GM18511 (cell line): ENCODE data around the gene TRAM2.
"Not testable (repeated sequence)": the region's sequence is repeated elsewhere in the genome, so short reads cannot be mapped to it uniquely, and the experiment has no call there.

ENCODE experiments used
- ATAC-seq: cut with Tn5 transposase; IDR thresholded peaks from one replicate; pipeline ENCODE4 v1.9.1; 2021; ENCODE audit warnings: mild to moderate bottlenecking, moderate library complexity; ENCODE audit not compliant: unreplicated experiment

TRAM2 gene

GRCh38 chr6:52497652-52498408, 79.0 kb downstream of the TRAM2 start:
- ATAC-seq = peak; percentile 90

GRCh38 chr6:52496631-52497030, 80.2 kb downstream of the TRAM2 start:
- ATAC-seq = no peak

- no peak for ATAC-seq
These were observed 80.9 kb downstream of the TRAM2 start for GRCh38 chr6:52495922-52496321.

GRCh38 chr6:52494298-52495072, 82.4 kb downstream of the TRAM2 start:
- no peak for ATAC-seq

GRCh38 chr6:52493669-52494068, 83.2 kb downstream of the TRAM2 start:
- ATAC-seq = no peak

GRCh38 chr6:52491203-52492069, 85.4 kb downstream of the TRAM2 start:
- peak; percentile 73 for ATAC-seq

GRCh38 chr6:52489881-52490280, 87.0 kb downstream of the TRAM2 start:
- ATAC-seq = no peak

GRCh38 chr6:52483671-52484003, 93.2 kb downstream of the TRAM2 start:
- ATAC-seq = no peak

GRCh38 chr6:52482903-52483670, 93.8 kb downstream of the TRAM2 start:
- no peak for ATAC-seq

- no peak for ATAC-seq
These were observed 101.6 kb downstream of the TRAM2 start for GRCh38 chr6:52475307-52475706.

- ATAC-seq = no peak
These were observed 102.7 kb downstream of the TRAM2 start for GRCh38 chr6:52474173-52474572.

GRCh38 chr6:52461194-52461593, 115.7 kb downstream of the TRAM2 start:
- ATAC-seq = not testable (repeated sequence)

- ATAC-seq = no peak
These were observed 119.8 kb downstream of the TRAM2 start for GRCh38 chr6:52457096-52457495.

- no peak for ATAC-seq
These were observed 122.3 kb downstream of the TRAM2 start for GRCh38 chr6:52454556-52454955.
